Measurements from ENCODE around the gene ZBTB6.

DNA sequence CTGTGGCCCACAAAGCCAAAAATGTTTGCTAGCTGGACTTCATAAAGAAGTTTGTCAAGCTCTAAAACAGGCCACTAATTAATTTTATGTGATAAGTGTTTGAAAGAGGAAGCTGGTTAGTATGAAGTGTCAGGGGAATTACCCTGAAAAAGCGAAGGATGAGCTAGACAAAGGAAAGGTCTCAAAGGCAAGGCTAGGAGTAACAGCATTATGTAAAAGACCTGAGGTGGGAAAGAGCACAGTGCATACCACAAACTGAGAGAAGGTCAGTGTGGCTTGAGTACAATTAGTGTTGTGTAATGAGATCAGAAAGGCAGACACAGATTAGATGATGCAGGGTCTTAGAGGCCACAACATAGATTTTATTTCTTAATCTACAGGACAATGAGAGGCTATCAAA is 37.6 kb downstream of the ZBTB6 start:
- TF ChIP-seq, protein P1, sequence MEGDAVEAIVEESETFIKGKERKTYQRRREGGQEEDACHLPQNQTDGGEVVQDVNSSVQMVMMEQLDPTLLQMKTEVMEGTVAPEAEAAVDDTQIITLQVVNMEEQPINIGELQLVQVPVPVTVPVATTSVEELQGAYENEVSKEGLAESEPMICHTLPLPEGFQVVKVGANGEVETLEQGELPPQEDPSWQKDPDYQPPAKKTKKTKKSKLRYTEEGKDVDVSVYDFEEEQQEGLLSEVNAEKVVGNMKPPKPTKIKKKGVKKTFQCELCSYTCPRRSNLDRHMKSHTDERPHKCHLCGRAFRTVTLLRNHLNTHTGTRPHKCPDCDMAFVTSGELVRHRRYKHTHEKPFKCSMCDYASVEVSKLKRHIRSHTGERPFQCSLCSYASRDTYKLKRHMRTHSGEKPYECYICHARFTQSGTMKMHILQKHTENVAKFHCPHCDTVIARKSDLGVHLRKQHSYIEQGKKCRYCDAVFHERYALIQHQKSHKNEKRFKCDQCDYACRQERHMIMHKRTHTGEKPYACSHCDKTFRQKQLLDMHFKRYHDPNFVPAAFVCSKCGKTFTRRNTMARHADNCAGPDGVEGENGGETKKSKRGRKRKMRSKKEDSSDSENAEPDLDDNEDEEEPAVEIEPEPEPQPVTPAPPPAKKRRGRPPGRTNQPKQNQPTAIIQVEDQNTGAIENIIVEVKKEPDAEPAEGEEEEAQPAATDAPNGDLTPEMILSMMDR (IDR thresholded peaks at IDR 0.05): no peak
- no peak for TF ChIP-seq POLR2A (IDR thresholded peaks at IDR 0.05)
